Duodenal mucosa (tissue), 2 donors: ENCODE measurements around the gene LIMCH1.

Experiments
- H3K27ac ChIP-seq: one replicate; pipeline ENCODE4 v1.7.0; 2013; ENCODE audit warnings: low read depth, low read length
- H3K27me3 ChIP-seq, 2 donors: one replicate each; pipeline ENCODE4 v1.7.0; 2013; ENCODE audit warnings: low read length in 2 of 2, control low read depth in 1 of 2; ENCODE audit not compliant: insufficient read depth in 2 of 2, control insufficient read depth in 1 of 2
- H3K36me3 ChIP-seq, 2 donors: one replicate each; pipeline ENCODE4 v1.7.0; 2013; ENCODE audit warnings: low read length in 2 of 2, control low read depth in 1 of 2; ENCODE audit not compliant: insufficient read depth in 2 of 2, control insufficient read depth in 1 of 2
- H3K4me1 ChIP-seq, 2 donors: one replicate each; pipeline ENCODE4 v1.7.0; 2013; ENCODE audit warnings: low read length in 2 of 2, control low read depth in 1 of 2; ENCODE audit not compliant: insufficient read depth in 2 of 2, control insufficient read depth in 1 of 2
- H3K4me3 ChIP-seq, 2 donors: one replicate each; pipeline ENCODE4 v1.7.0; 2013; ENCODE audit warnings: low read length in 2 of 2, low read depth in 1 of 2
- H3K9ac ChIP-seq, 2 donors: one replicate each; pipeline ENCODE4 v1.7.0; 2013; ENCODE audit warnings: low read length in 2 of 2, low read depth in 1 of 2
- H3K9me3 ChIP-seq, 2 donors: one replicate each; pipeline ENCODE4 v1.7.0; 2013; ENCODE audit warnings: low read length in 2 of 2, control low read depth in 1 of 2; ENCODE audit not compliant: control insufficient read depth in 1 of 2

The LIMCH1 gene

GRCh38 chr4:41556526-41556925 is 18.6 kb downstream of the LIMCH1 start:
- Histone ChIP-seq H3K4me3 (no peak overlapping the region), H3K4me1 (no peaks in the 10 kb centered on the region), H3K9ac (no peak overlapping the region), H3K36me3 (no peaks in the 10 kb centered on the region), H3K9me3 (no peaks in the 10 kb centered on the region), H3K27ac (no peak overlapping the region), H3K27me3 (no peaks in the 10 kb centered on the region)

GRCh38 chr4:41559940-41560516 is 22.1 kb downstream of the LIMCH1 start:
- no peaks in the 10 kb centered on the region for H3K9me3 ChIP-seq
- no peak overlapping the region for H3K9ac ChIP-seq
- no peak overlapping the region for H3K27ac ChIP-seq
- no peak overlapping the region for H3K4me3 ChIP-seq
- H3K36me3 ChIP-seq = no peaks in the 10 kb centered on the region
- H3K4me1 ChIP-seq = no peaks in the 10 kb centered on the region
- no peaks in the 10 kb centered on the region for H3K27me3 ChIP-seq

- Histone ChIP-seq H3K4me3 (no peak overlapping the region), H3K9me3 (no peaks in the 10 kb centered on the region), H3K27ac (no peak overlapping the region), H3K4me1 (no peaks in the 10 kb centered on the region), H3K27me3 (no peaks in the 10 kb centered on the region), H3K9ac (no peak overlapping the region), H3K36me3 (no peaks in the 10 kb centered on the region)
Measured at GRCh38 chr4:41561244-41561643, 23.3 kb downstream of the LIMCH1 start.

GRCh38 chr4:41567186-41567585 is 29.2 kb downstream of the LIMCH1 start:
- H3K36me3 ChIP-seq = no peaks in the 10 kb centered on the region
- no peaks in the 10 kb centered on the region for H3K4me1 ChIP-seq
- H3K9me3 ChIP-seq = no peaks in the 10 kb centered on the region
- no peaks in the 10 kb centered on the region for H3K27me3 ChIP-seq
- no peak overlapping the region for H3K27ac ChIP-seq
- H3K4me3 ChIP-seq = no peak overlapping the region
- H3K9ac ChIP-seq = no peak overlapping the region

- H3K9ac ChIP-seq = no peak overlapping the region
- no peaks in the 10 kb centered on the region for H3K27me3 ChIP-seq
- H3K9me3 ChIP-seq = no peaks in the 10 kb centered on the region
- H3K4me1 ChIP-seq = no peaks in the 10 kb centered on the region
- H3K4me3 ChIP-seq = no peak overlapping the region
- no peaks in the 10 kb centered on the region for H3K36me3 ChIP-seq
- no peak overlapping the region for H3K27ac ChIP-seq
Measured at GRCh38 chr4:41568363-41568762, 30.4 kb downstream of the LIMCH1 start.

GRCh38 chr4:41569961-41570360 is 32.0 kb downstream of the LIMCH1 start:
- Histone ChIP-seq H3K27me3 (no peaks in the 10 kb centered on the region), H3K27ac (no peak overlapping the region), H3K4me3 (no peak overlapping the region), H3K4me1 (no peaks in the 10 kb centered on the region), H3K9ac (no peak overlapping the region), H3K36me3 (no peaks in the 10 kb centered on the region), H3K9me3 (no peaks in the 10 kb centered on the region)

- Histone ChIP-seq H3K27me3 (no peaks in the 10 kb centered on the region), H3K27ac (no peak overlapping the region), H3K4me1 (no peaks in the 10 kb centered on the region), H3K36me3 (no peaks in the 10 kb centered on the region), H3K9me3 (no peaks in the 10 kb centered on the region), H3K9ac (no peak overlapping the region), H3K4me3 (no peak overlapping the region)
Measured at GRCh38 chr4:41571422-41571821, 33.5 kb downstream of the LIMCH1 start.

GRCh38 chr4:41572516-41572915 is 34.6 kb downstream of the LIMCH1 start:
- Histone ChIP-seq H3K9me3 (no peaks in the 10 kb centered on the region), H3K9ac (no peak overlapping the region), H3K4me3 (no peak overlapping the region), H3K4me1 (no peaks in the 10 kb centered on the region), H3K27ac (no peak overlapping the region), H3K36me3 (no peaks in the 10 kb centered on the region), H3K27me3 (no peaks in the 10 kb centered on the region)

GRCh38 chr4:41572956-41573355 is 35.0 kb downstream of the LIMCH1 start:
- H3K4me3 ChIP-seq = no peak overlapping the region
- no peaks in the 10 kb centered on the region for H3K27me3 ChIP-seq
- H3K4me1 ChIP-seq = no peaks in the 10 kb centered on the region
- no peak overlapping the region for H3K9ac ChIP-seq
- no peak overlapping the region for H3K27ac ChIP-seq
- H3K9me3 ChIP-seq = no peaks in the 10 kb centered on the region
- H3K36me3 ChIP-seq = no peaks in the 10 kb centered on the region

GRCh38 chr4:41573502-41574001 is 35.6 kb downstream of the LIMCH1 start:
- no peaks in the 10 kb centered on the region for H3K9me3 ChIP-seq
- H3K36me3 ChIP-seq = no peaks in the 10 kb centered on the region
- H3K4me3 ChIP-seq = no peak overlapping the region
- no peaks in the 10 kb centered on the region for H3K27me3 ChIP-seq
- H3K27ac ChIP-seq = no peak overlapping the region
- no peak overlapping the region for H3K9ac ChIP-seq
- H3K4me1 ChIP-seq = no peaks in the 10 kb centered on the region

GRCh38 chr4:41575207-41575606 is 37.2 kb downstream of the LIMCH1 start:
- no peak overlapping the region for H3K27ac ChIP-seq
- H3K36me3 ChIP-seq = no peaks in the 10 kb centered on the region
- H3K4me1 ChIP-seq = no peaks in the 10 kb centered on the region
- H3K9me3 ChIP-seq = no peaks in the 10 kb centered on the region
- H3K9ac ChIP-seq = no peak overlapping the region
- no peaks in the 10 kb centered on the region for H3K27me3 ChIP-seq
- H3K4me3 ChIP-seq = no peak overlapping the region
